Right lobe of liver (tissue), 6 donors: Measurements from ENCODE around the gene ADAM8. TPM values are rescaled to one million over a fixed set of nuclear protein-coding genes. Genes with fewer than 3 reads are reported as not detected.

Source experiments
- ATAC-seq, 4 donors: fragments of 200-7000 bp; cut with Tn5 transposase; one replicate each; pipeline ENCODE4 v1.9.1; 2020; ENCODE audit warnings: mild to moderate bottlenecking in 4 of 4, moderate library complexity in 4 of 4
- DNase-seq, 3 donors: peaks; one replicate each; pipeline ENCODE4 v3.0.0-alpha.2; 2020
- H3K27ac ChIP-seq, 3 donors: fragments of 200-600 bp; one replicate each; pipeline ENCODE4 v1.8.0; 2022
- H3K27me3 ChIP-seq, 2 donors: fragments of 200-600 bp; one replicate each; pipeline ENCODE4 v1.8.0; 2022
- H3K36me3 ChIP-seq, 4 donors: fragments of 200-600 bp; sonication (generic) in 1 of 4; one replicate each; pipeline versions ENCODE4 v1.5.1 to v1.8.0; 2017 to 2022; ENCODE audit warnings: control low read depth in 1 of 4
- H3K4me1 ChIP-seq, 4 donors: fragments of 200-600 bp; sonication (generic) in 1 of 4; one replicate each; pipeline versions ENCODE4 v1.5.1 to v1.8.0; 2017 to 2022; ENCODE audit warnings: control low read depth in 1 of 4
- H3K4me3 ChIP-seq, 3 donors: fragments of 200-600 bp; one replicate each; pipeline ENCODE4 v1.8.0; 2022
- H3K9me3 ChIP-seq, 4 donors: fragments of 200-600 bp; sonication (generic) in 1 of 4; one replicate each; pipeline versions ENCODE4 v1.5.1 to v1.8.0; 2017 to 2022; ENCODE audit warnings: control low read depth in 1 of 4
- CTCF ChIP-seq, 4 donors: fragments of 200-600 bp in 3 of 4; fragments of 450-650 bp in 1 of 4; IDR thresholded peaks; one replicate each; pipeline versions ENCODE4 v1.5.1 to v1.8.0; 2016 to 2022; ENCODE audit warnings: antibody characterized with exemption in 4 of 4, mild to moderate bottlenecking in 2 of 4
- POLR2A ChIP-seq: fragments of 450-650 bp; IDR thresholded peaks from one replicate; pipeline ENCODE4 v1.6.1; 2017; ENCODE audit warnings: antibody characterized with exemption, mild to moderate bottlenecking
- WGBS: methylation state at CpG from one replicate; pipeline ENCODE4 v1.1.6; 2018; ENCODE audit warnings: low coverage, low lambda C conversion rate; ENCODE audit not compliant: insufficient coverage; ENCODE audit errors: missing lambda C conversion rate; 5-methylcytosine and 5-hydroxymethylcytosine counted together
- intact Hi-C, 2 donors: fragments of 100-400 bp; cut with DNase I; formaldehyde crosslinking; loops; one replicate each; pipeline versions ENCODE4 v1.11.2 to v1.14.1; 2022
- total RNA-seq, 6 experiments: library from RNA; depleted of rRNA in 2 of 6; stranded (reverse); fragments of >200 nt in 2 of 6; fragmentation: NEBNext Ultra II Directional in 3 of 6; extraction: Animal tissue kit (Norgen Biotek cat#: 25700) in 3 of 6; gene quantifications; one replicate each; pipeline versions ENCODE4 v1.1.0 to v1.2.4, GENCODE V29; 2016 to 2023
- donor health status: DM: no; HTN: yes; CAD: no.
- donor health status: DM: no; HTN: no; CAD: no.
- donor health status: DM: no; HTN: no; CAD: no.
- donor health status: DM: no; HTN: yes; CAD: no.
- donor health status: DM: no; HTN: yes; CAD: no.

Gene ADAM8
- total RNA-seq, 6 experiments from 2014 or later, result 2.6 to 8.8 (median 5.2) TPM

- WGBS, result no CpG with 5 or more reads among the region's 14 CpGs
Observed at GRCh38 chr10:133298466-133298865, 21.8 kb upstream of the ADAM8 start.

GRCh38 chr10:133297504-133297903, 20.8 kb upstream of the ADAM8 start:
- Histone ChIP-seq H3K27me3 (no peaks in the 10 kb centered on the region), H3K9me3 (no peaks in the 10 kb centered on the region), H3K27ac (no peak overlapping the region), H3K36me3 (peaks cover 4 to 81% (median 51%) of the 10 kb centered on the region in 4 donors), H3K4me1 (no peaks in the 10 kb centered on the region), H3K4me3 (no peak overlapping the region)
- DNase-seq, result no peak
- intact Hi-C loops, result no loop called here
- WGBS, result 97% methylated on average over 5 of the region's 10 CpGs
- TF ChIP-seq POLR2A (no peak), CTCF (IDR thresholded peaks at IDR 0.05) (no peak)
- no peak for ATAC-seq

More at GRCh38 chr10:133298466-133298865, 21.8 kb upstream of the ADAM8 start:
- no peaks in the 10 kb centered on the region for H3K4me1 ChIP-seq
- H3K27me3 ChIP-seq, result no peaks in the 10 kb centered on the region
- no peaks in the 10 kb centered on the region for H3K9me3 ChIP-seq
- ATAC-seq (no peak), DNase-seq (no peak)
- H3K27ac ChIP-seq, result no peak overlapping the region
- H3K4me3 ChIP-seq, result no peak overlapping the region
- H3K36me3 ChIP-seq, result peaks cover 0 to 73% (median 44%) of the 10 kb centered on the region in 4 donors
- TF ChIP-seq POLR2A (no peak), CTCF (IDR thresholded peaks at IDR 0.05) (no peak)
- intact Hi-C loops, result no loop called here

GRCh38 chr10:133295426-133296320, 19.0 kb upstream of the ADAM8 start:
- DNase-seq (no peak), ATAC-seq (no peak)
- H3K4me3 ChIP-seq, result no peak overlapping the region
- no peak overlapping the region for H3K27ac ChIP-seq
- intact Hi-C loops, result no loop called here
- WGBS, result 86% methylated on average over 16 of the region's 42 CpGs
- H3K4me1 ChIP-seq, result no peaks in the 10 kb centered on the region
- no peaks in the 10 kb centered on the region for H3K9me3 ChIP-seq
- H3K36me3 ChIP-seq, result peaks cover 6 to 85% (median 49%) of the 10 kb centered on the region in 4 donors
- TF ChIP-seq CTCF (IDR thresholded peaks at IDR 0.05), result no peak
- TF ChIP-seq POLR2A, result no peak
- H3K27me3 ChIP-seq, result no peaks in the 10 kb centered on the region

GRCh38 chr10:133294189-133294588, 17.5 kb upstream of the ADAM8 start:
- Histone ChIP-seq H3K9me3 (no peaks in the 10 kb centered on the region), H3K27ac (no peak overlapping the region), H3K4me1 (no peaks in the 10 kb centered on the region), H3K36me3 (peaks cover 6 to 84% (median 46%) of the 10 kb centered on the region in 4 donors), H3K4me3 (no peak overlapping the region), H3K27me3 (no peaks in the 10 kb centered on the region)
- intact Hi-C loops, result no loop called here
- TF ChIP-seq CTCF (IDR thresholded peaks at IDR 0.05), result no peak
- TF ChIP-seq POLR2A, result peak; percentile 18
- peak in 1 of 4 donors; percentile 56 for ATAC-seq
- 63% methylated on average over 7 of the region's 15 CpGs for WGBS
- DNase-seq, result no peak
